GM13976 (cell line): Measurements from ENCODE around the gene ZCCHC2.
A peak's percentile ranks its signal among the peaks of the same experiment; 100 is the strongest.

Experiments
- DNase-seq: peaks from one replicate; pipeline ENCODE4 v3.0.0; 2012; ENCODE audit warnings: low spot score
- CTCF ChIP-seq: IDR thresholded peaks from 2 replicates; pipeline ENCODE4 v1.5.1; 2012; ENCODE audit warnings: borderline replicate concordance, mild to moderate bottlenecking; ENCODE audit not compliant: insufficient read depth; ENCODE audit errors: extremely low read depth, missing control alignments, control extremely low read depth
- in situ Hi-C: fragments of 300-500 bp; cut with MboI; formaldehyde crosslinking; loops from one replicate; pipeline ENCODE4 v1.12.0; 2022; ENCODE audit warnings: low sequenced_read_pairs, mixed read lengths, inconsistent platforms; ENCODE audit not compliant: unreplicated experiment

The ZCCHC2 gene

DNA sequence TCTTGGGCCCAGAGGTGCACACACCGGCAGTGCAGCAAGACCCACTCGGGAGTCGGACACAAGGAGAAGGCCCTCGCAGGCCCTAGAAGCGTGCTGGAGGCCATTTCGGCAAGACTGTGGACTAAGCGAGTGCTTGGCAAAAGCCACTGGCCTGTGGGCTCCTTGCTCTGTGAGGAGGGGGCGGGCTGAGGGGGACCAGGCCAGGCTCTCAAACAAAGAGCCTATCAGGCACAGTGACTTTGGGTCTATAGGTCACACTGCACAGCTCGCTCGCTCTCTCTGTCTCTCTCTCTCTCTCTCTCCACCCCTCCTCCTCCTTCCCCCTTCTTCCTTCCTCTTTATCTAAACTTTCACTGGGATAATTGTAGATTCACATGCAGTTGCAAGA lies 23.6 kb upstream of the ZCCHC2 start:
- no peak for DNase-seq
- TF ChIP-seq CTCF = no peak
- in situ Hi-C loops = no loop called here

DNA sequence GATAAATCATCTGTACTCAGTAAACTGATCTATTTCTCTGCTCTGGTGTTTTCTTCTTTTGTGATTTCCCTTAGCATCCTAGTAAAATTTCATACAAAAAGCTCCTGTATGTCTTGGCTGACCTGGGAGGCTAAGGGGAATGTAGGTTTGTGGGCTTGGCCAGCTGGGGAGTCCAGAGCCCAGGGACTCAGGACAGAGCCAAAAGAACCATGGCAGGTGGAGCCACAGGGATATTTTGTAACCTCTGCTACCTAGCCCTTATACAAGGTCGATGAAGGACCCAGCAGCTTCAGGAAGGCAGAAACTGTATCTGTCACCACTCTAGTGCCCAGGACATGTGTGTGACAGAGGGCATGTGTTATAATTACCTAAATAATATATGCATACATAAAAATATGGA lies 22.7 kb upstream of the ZCCHC2 start:
- DNase-seq = no peak
- no peak for TF ChIP-seq CTCF
- in situ Hi-C loops = no loop called here

- in situ Hi-C loops = no loop called here
- no peak for DNase-seq
- TF ChIP-seq CTCF = no peak
Observed at GRCh38 chr18:62500966-62501591, 21.7 kb upstream of the ZCCHC2 start.

- no peak for TF ChIP-seq CTCF
- DNase-seq = peak; percentile 80
- in situ Hi-C loops = no loop called here
Observed at GRCh38 chr18:62505669-62506494, 16.9 kb upstream of the ZCCHC2 start.

- no peak for DNase-seq
- TF ChIP-seq CTCF = no peak
- in situ Hi-C loops = no loop called here
Observed at GRCh38 chr18:62506495-62507143, 16.2 kb upstream of the ZCCHC2 start.

- in situ Hi-C loops = no loop called here
- TF ChIP-seq CTCF = no peak
- no peak for DNase-seq
Observed at GRCh38 chr18:62509779-62510178, 13.0 kb upstream of the ZCCHC2 start.
